Sigmoid colon (tissue), 4 donors: Measurements from ENCODE around the gene TMEM181.
"Not testable (repeated sequence)": the region's sequence is repeated elsewhere in the genome, so short reads cannot be mapped to it uniquely, and the experiment has no call there.

Source experiments
- EP300 ChIP-seq, 4 donors: sonication (generic); formaldehyde crosslinking; IDR thresholded peaks; one replicate each; pipeline ENCODE4 v1.6.1; 2017; ENCODE audit warnings: antibody characterized with exemption in 4 of 4
- POLR2AphosphoS5 ChIP-seq, 4 donors: sonication (generic); formaldehyde crosslinking; IDR thresholded peaks; one replicate each; pipeline ENCODE4 v1.6.1; 2017; ENCODE audit warnings: antibody characterized with exemption in 4 of 4
- TF ChIP-seq, protein P1 (sequence below), 4 experiments: fragments of 450-650 bp in 3 of 4; fragments of 200-600 bp in 1 of 4; IDR thresholded peaks; one replicate each; pipeline ENCODE4 v1.5.1; 2016 to 2019; ENCODE audit warnings: antibody characterized with exemption in 4 of 4, mild to moderate bottlenecking in 3 of 4, moderate library complexity in 2 of 4

DNA sequence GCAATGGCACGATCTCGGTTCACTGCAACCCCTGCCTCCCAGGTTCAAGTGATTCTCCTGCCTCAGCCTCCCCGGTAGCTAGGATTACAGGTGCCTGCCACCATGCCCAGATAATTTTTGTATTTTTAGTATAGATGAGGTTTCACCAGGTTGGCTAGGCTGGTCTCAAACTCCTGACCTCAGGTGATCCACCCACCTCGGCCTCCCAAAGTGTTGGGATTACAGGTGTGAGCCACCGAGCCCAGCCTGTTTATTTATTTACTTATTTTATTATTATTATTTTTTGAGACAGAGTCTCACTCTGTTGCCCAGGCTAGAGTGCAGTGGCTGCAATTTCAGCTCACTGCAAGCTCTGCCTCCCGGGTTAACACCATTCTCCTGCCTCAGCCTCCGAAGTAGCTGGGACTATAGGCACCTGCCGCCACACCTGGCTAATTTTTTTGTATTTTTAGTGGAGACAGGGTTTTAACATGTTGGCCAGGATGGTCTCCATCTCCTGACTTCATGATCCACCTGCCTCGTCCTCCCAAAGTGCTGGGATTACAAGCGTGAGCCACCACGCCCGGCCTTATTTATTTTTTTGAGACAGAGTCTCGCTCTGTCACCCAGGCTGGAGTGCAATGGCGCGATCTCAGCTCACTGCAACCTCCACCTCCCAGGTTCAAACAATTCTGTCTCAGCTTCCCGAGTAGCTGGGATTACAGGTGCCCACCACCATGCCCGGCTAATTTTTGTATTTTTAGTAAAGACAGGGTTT, 92.3 kb downstream of the TMEM181 start:
- TF ChIP-seq, protein P1, sequence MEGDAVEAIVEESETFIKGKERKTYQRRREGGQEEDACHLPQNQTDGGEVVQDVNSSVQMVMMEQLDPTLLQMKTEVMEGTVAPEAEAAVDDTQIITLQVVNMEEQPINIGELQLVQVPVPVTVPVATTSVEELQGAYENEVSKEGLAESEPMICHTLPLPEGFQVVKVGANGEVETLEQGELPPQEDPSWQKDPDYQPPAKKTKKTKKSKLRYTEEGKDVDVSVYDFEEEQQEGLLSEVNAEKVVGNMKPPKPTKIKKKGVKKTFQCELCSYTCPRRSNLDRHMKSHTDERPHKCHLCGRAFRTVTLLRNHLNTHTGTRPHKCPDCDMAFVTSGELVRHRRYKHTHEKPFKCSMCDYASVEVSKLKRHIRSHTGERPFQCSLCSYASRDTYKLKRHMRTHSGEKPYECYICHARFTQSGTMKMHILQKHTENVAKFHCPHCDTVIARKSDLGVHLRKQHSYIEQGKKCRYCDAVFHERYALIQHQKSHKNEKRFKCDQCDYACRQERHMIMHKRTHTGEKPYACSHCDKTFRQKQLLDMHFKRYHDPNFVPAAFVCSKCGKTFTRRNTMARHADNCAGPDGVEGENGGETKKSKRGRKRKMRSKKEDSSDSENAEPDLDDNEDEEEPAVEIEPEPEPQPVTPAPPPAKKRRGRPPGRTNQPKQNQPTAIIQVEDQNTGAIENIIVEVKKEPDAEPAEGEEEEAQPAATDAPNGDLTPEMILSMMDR (IDR thresholded peaks at IDR 0.05) = not testable (repeated sequence)
- TF ChIP-seq EP300, POLR2AphosphoS5 (IDR thresholded peaks at IDR 0.05): not testable (repeated sequence)
